Measurements from ENCODE around the gene NYAP2. TPM values are rescaled to one million over a fixed set of nuclear protein-coding genes. Genes with fewer than 3 reads are reported as not detected.

The NYAP2 gene
- total and polyA plus RNA-seq, 2 of the 4 experiments (the other 2 are of a cell fraction), result not detected

DNA sequence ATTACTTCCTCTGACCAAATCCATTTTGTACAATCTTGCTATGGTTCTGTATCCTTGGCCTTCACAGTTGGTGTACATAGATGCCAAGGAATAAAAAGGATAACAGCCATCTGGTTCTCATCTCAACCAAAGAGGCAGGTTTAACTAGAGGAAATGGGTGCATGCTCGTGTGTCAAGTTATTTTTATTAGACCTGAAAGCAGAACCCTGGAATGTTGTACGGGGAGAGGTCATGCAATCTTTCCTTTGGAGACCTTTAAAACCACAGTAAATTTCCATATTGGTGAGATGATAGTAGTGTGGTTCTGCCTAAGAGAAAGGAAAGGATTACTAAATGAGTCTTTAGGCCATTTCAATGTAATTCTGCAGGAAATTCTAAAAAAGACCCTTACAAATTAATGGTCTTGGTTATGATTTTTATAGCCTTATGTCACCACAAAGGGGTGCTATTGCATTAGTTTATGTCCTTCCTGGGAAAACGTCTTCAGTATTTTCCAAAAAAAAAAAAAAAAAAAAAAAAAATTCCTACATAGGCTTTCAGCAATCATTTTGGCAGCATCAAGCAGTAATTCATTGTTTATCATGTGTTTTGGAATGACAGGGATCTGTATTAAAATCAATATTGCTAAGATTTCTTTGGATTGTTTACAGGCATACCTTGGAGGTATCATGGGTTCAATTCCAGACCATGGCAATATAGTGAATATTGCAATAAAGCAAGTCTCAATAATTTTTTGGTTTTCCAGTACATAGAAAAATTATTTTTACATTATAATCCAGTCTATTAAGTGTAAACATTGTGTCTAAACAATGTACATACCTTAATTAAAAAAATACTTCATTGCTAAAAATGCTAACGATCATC is 270.8 kb downstream of the NYAP2 start:
- Histone ChIP-seq H4K20me1 (ENCODE audit: insufficient read depth, low read length) (no peaks in the 10 kb centered on the region), H3K9ac (ENCODE audit: low read depth, low read length) (no peak overlapping the region), H2AFZ (replicated peaks; ENCODE audit: low read length, poor library complexity) (no peak overlapping the region), H3K23ac (ENCODE audit: low read depth, low read length) (0 out of 2 replicates have a peak overlapping the region, but pooled peaks have one; percentile 12), H3K4ac (ENCODE audit: low read depth, low read length) (0 out of 2 replicates have a peak overlapping the region, but pooled peaks have one; percentile 13), H2BK15ac (ENCODE audit: low read depth, low read length) (no peak overlapping the region), H3K4me3 (ENCODE audit: insufficient read depth, low read depth, low read length) (no peak overlapping the region), H2AK9ac (replicated peaks; ENCODE audit: low read depth, low read length, poor library complexity) (no peak overlapping the region), H2BK20ac (ENCODE audit: low read depth, low read length) (peak overlapping the region; percentile 75), H3K9me3 (ENCODE audit: control insufficient read depth, insufficient read depth, low read length) (no peaks in the 10 kb centered on the region), H4K5ac (ENCODE audit: low read depth, low read length) (no peak overlapping the region; the same call in 1 of the 2 replicates), H3K4me1 (ENCODE audit: control insufficient read depth, insufficient read depth, low read length) (peaks cover 4% of the 10 kb centered on the region; the same call in 1 of the 2 replicates), H2BK5ac (ENCODE audit: low read depth, low read length, poor library complexity, severe bottlenecking) (no peak overlapping the region), H2BK120ac (ENCODE audit: low read depth, low read length) (peak overlapping the region; percentile 32; the same call in 1 of the 2 replicates), H3K18ac (ENCODE audit: low read depth, low read length) (no peak overlapping the region), H3K79me1 (ENCODE audit: low read depth in 1 of 2, low read length in 2 of 2) (no peaks in the 10 kb centered on the region), H3K4me2 (ENCODE audit: low read depth, low read length) (no peak overlapping the region), H3K27me3 (ENCODE audit: control insufficient read depth, insufficient read depth, low read length) (no peaks in the 10 kb centered on the region), H3K36me3 (ENCODE audit: control insufficient read depth, insufficient read depth, low read length) (no peaks in the 10 kb centered on the region), H3K14ac (replicated peaks; ENCODE audit: low read depth, low read length) (no peak overlapping the region), H3K9me1 (ENCODE audit: insufficient read depth, low read length) (no peaks in the 10 kb centered on the region), H2AK5ac (ENCODE audit: low read depth, low read length) (no peak overlapping the region), H4K8ac (ENCODE audit: low read depth in 2 of 2, low read length in 2 of 2) (no peak overlapping the region), H3K56ac (ENCODE audit: extremely low read depth, insufficient read depth, low read length) (no peak overlapping the region), H4K91ac (ENCODE audit: insufficient read depth, low read depth, low read length) (peak overlapping the region; percentile 15; the same call in 1 of the 2 replicates), H3K27ac (ENCODE audit: insufficient read depth, low read length) (no peak overlapping the region)
- in situ Hi-C loops (cut with MboI; ENCODE audit: low sequenced_read_pairs) (loop anchor here (5.0 to 25.0 kb wide), 3 partner anchors 514 to 1127 kb away; partner anchors contain the start of gene IRS1), intact Hi-C loops (cut with micrococcal nuclease) (loop anchor here (1.0 to 10.0 kb wide), 12 partner anchors 218 to 1437 kb away; no protein-coding TSS in a partner anchor), dilution Hi-C loops (cut with HindIII; ENCODE audit: low sequenced_read_pairs, unreplicated experiment) (no loop called here)
- ATAC-seq (ENCODE audit: low read depth) (peak; percentile 33; the same call in 1 of the 2 replicates), DNase-seq (peak; percentile 74)
- POLR2A ChIA-PET (ENCODE audit: unreplicated experiment), result interaction anchor here (0.6 kb wide), 1 partner anchor 665 kb away, joined by 5 read pairs; no protein-coding TSS in a partner anchor
- no TSS peak for BruUV-seq (replicated peaks)
- peak; percentile 80 for TF ChIP-seq RAD21 (IDR thresholded peaks at IDR 0.05; ENCODE audit: low read length)
- peak; percentile 85 for TF ChIP-seq SMC3 (IDR thresholded peaks at IDR 0.05; ENCODE audit: low read depth, low read length)
- no peak for TF ChIP-seq MAZ (IDR thresholded peaks at IDR 0.05; ENCODE audit: borderline replicate concordance, low read depth, low read length)
- TF ChIP-seq, protein P1, sequence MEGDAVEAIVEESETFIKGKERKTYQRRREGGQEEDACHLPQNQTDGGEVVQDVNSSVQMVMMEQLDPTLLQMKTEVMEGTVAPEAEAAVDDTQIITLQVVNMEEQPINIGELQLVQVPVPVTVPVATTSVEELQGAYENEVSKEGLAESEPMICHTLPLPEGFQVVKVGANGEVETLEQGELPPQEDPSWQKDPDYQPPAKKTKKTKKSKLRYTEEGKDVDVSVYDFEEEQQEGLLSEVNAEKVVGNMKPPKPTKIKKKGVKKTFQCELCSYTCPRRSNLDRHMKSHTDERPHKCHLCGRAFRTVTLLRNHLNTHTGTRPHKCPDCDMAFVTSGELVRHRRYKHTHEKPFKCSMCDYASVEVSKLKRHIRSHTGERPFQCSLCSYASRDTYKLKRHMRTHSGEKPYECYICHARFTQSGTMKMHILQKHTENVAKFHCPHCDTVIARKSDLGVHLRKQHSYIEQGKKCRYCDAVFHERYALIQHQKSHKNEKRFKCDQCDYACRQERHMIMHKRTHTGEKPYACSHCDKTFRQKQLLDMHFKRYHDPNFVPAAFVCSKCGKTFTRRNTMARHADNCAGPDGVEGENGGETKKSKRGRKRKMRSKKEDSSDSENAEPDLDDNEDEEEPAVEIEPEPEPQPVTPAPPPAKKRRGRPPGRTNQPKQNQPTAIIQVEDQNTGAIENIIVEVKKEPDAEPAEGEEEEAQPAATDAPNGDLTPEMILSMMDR (conservative IDR thresholded peaks at IDR 0.05; ENCODE audit: low read depth, low read length), result peak; percentile 73
- WGBS, 2 experiments (ENCODE audit: extremely low coverage in 2 of 2, insufficient read length in 1 of 2), result no CpG with 5 or more reads among the region's 4 CpGs
- CTCF ChIA-PET, result interaction anchor here (0.5 to 1.3 kb wide), 4 partner anchors 233 to 1132 kb away, joined by 3 read pairs; no protein-coding TSS in a partner anchor
